NB4 (cell line): Measurements from ENCODE around the gene JAKMIP1.

Experiments
- DNase-seq: peaks from one replicate; pipeline ENCODE4 v3.0.0; 2010; ENCODE audit warnings: low read depth
- H3K4me3 ChIP-seq: one replicate; pipeline ENCODE4 v1.5.1; 2011; ENCODE audit warnings: mild to moderate bottlenecking, low read depth, low read length, moderate library complexity
- MAX ChIP-seq: IDR thresholded peaks from 2 replicates; pipeline ENCODE4 v1.6.1; 2011; ENCODE audit warnings: low read depth, low read length
- MYC ChIP-seq: IDR thresholded peaks from 2 replicates; pipeline ENCODE4 v1.6.1; 2011; ENCODE audit warnings: low read depth, low read length
- POLR2A ChIP-seq: IDR thresholded peaks from 2 replicates; pipeline ENCODE4 v1.6.1; 2011; ENCODE audit warnings: mild to moderate bottlenecking; ENCODE audit not compliant: insufficient read length; ENCODE audit errors: extremely low read depth
- TF ChIP-seq, protein P1 (sequence below): IDR thresholded peaks from one replicate; pipeline ENCODE4 v1.5.1; 2012; ENCODE audit warnings: low read depth, low read length

JAKMIP1 gene

DNA sequence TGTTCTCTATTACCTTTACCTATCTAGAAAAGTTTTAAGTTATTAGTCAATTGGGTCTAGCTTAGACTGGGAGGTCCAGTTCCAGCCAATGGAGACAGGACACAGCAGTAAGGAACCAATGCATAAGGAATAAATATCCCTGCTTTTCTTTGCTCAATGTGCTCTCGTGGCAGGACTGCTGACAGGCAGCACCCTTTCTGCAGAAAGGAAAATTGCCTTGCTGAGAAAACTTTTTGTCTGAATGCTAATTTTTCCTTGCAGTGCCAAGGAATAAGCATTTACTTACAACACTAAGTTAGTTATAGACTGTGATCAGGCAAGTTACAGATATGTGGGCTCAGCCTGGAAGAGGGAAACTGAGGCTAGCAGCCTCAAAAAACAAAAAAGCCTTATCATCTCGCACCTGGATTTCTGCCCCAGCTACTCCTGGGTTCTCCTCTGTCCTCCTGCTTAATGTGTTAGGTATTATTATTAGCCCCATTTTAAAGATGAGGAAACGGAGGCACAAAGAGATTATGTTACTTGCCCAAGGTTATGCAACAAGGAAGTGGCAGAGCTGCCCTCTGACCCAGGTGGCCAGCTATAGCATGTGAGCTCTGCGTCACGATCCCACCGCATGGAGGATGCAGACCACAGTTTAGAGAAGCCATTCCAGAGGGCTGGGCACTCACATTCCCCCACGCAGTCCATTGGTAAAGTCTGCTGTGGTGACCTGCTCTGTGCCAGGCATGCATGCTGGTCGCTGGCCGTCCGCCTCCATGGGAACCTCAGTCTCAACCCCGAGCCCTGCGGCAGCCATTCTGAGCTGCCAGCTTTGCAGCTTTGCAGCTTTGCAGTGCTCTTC lies 141.6 kb downstream of the JAKMIP1 start:
- DNase-seq: no peak
- H3K4me3 ChIP-seq: no peak overlapping the region
- TF ChIP-seq, protein P1, sequence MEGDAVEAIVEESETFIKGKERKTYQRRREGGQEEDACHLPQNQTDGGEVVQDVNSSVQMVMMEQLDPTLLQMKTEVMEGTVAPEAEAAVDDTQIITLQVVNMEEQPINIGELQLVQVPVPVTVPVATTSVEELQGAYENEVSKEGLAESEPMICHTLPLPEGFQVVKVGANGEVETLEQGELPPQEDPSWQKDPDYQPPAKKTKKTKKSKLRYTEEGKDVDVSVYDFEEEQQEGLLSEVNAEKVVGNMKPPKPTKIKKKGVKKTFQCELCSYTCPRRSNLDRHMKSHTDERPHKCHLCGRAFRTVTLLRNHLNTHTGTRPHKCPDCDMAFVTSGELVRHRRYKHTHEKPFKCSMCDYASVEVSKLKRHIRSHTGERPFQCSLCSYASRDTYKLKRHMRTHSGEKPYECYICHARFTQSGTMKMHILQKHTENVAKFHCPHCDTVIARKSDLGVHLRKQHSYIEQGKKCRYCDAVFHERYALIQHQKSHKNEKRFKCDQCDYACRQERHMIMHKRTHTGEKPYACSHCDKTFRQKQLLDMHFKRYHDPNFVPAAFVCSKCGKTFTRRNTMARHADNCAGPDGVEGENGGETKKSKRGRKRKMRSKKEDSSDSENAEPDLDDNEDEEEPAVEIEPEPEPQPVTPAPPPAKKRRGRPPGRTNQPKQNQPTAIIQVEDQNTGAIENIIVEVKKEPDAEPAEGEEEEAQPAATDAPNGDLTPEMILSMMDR: no peak
- TF ChIP-seq POLR2A (no peak), MYC (no peak), MAX (no peak)

DNA sequence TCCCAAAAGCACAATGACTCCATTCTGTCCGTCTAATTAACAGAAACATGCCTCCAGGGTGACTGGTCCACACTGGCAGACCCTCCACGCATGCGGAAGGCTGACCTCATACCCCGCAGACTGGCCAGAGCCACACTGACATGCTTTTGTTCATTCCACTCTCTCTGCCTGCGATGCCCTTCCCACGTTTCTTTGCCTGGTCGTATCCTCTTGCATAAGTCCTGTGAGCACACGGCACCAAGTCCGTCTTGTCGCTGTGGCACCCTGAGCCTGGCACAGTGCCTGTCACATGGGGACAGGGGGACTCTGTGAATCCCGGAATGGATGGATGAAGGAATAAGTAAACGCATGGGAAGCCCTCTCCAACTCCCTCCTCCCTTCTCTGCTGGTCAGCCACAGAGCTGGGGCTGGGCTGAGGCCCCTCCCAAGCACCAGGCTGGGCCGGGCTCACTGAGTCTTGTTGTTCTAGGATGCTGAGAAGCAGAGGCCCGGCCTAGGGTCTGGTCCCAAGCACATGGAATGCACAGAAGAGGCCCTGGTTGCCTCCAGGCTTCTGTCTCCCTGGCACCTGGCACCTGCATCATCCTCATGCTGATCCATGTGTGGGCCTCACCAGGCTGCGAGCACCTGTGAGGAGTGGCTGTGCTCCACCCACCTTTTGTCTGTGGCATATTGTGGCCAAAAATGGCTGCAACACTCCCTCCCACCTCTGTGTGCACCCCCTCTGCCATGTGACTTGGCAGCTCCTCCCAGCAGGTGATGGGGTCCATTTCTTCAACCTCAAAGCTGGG lies 143.2 kb downstream of the JAKMIP1 start:
- no peak overlapping the region for H3K4me3 ChIP-seq
- no peak for DNase-seq
- TF ChIP-seq, protein P1: no peak
- TF ChIP-seq MAX (no peak), MYC (no peak), POLR2A (no peak)

GRCh38 chr4:6055436-6055835 lies 144.9 kb downstream of the JAKMIP1 start:
- DNase-seq: no peak
- H3K4me3 ChIP-seq: no peak overlapping the region
- TF ChIP-seq MAX (no peak), MYC (no peak), POLR2A (no peak)
- TF ChIP-seq, protein P1: no peak

DNA sequence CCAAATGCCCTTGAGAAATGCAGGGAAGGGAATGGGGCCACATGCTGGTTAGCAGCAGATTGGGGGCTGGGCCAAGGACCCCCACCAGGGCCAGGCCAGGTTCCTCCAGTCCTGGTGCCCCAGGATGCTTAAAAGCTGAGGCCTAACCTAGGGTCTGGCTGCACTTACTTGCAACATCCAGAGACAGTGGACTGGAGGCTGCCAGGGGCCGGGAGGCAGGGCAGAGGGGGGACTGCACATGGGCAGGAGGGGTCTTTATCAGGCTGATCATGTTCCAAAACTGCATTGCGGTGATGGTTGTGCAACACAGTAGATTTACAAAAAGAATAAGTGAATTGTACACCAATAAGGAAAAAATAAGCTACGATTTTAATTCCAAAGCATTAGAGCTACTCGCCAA lies 145.3 kb downstream of the JAKMIP1 start:
- TF ChIP-seq, protein P1: no peak
- no peak for TF ChIP-seq POLR2A
- no peak for TF ChIP-seq MAX
- TF ChIP-seq MYC: no peak
- DNase-seq: no peak
- no peak overlapping the region for H3K4me3 ChIP-seq

GRCh38 chr4:6054162-6054922 lies 146.0 kb downstream of the JAKMIP1 start:
- DNase-seq: no peak
- TF ChIP-seq POLR2A: no peak
- no peak for TF ChIP-seq MYC
- TF ChIP-seq, protein P1: no peak
- TF ChIP-seq MAX: no peak

More at GRCh38 chr4:6054162-6054922, 146.0 kb downstream of the JAKMIP1 start:
- H3K4me3 ChIP-seq: no peak overlapping the region
